Neural progenitor cell (in vitro differentiated cells): ENCODE measurements around the gene CRIM1. TPM values are rescaled to one million over a fixed set of nuclear protein-coding genes. Genes with fewer than 3 reads are reported as not detected.

ENCODE experiments used
- DNase-seq: peaks from one replicate; pipeline ENCODE4 v3.0.0-alpha.2; 2016; ENCODE audit warnings: low spot score
- H2AFZ ChIP-seq: fragments of 200-600 bp; sonication (generic); replicated peaks from 2 replicates; pipeline ENCODE4 v1.6.1; 2016; ENCODE audit warnings: antibody characterized with exemption
- H3F3A ChIP-seq: fragments of 200-600 bp; sonication (generic); 2 replicates; pipeline ENCODE4 v1.6.1; 2016; ENCODE audit warnings: antibody characterized with exemption, low read depth
- H3K27ac ChIP-seq: fragments of 200-600 bp; sonication (generic); 2 replicates; pipeline ENCODE4 v1.5.1; 2016; ENCODE audit warnings: mild to moderate bottlenecking
- H3K27me3 ChIP-seq: fragments of 200-600 bp; sonication (generic); 2 replicates; pipeline ENCODE4 v1.6.1; 2016; ENCODE audit warnings: mild to moderate bottlenecking, moderate library complexity
- H3K36me3 ChIP-seq: fragments of 200-600 bp; sonication (generic); 2 replicates; pipeline ENCODE4 v1.5.1; 2016
- H3K4me1 ChIP-seq: fragments of 200-600 bp; sonication (generic); 2 replicates; pipeline ENCODE4 v1.6.1; 2016; ENCODE audit warnings: mixed run types
- H3K4me2 ChIP-seq: fragments of 200-600 bp; sonication (generic); 2 replicates; pipeline ENCODE4 v1.6.1; 2016
- H3K4me3 ChIP-seq: fragments of 200-600 bp; sonication (generic); 2 replicates; pipeline ENCODE4 v1.5.1; 2016
- H3K79me2 ChIP-seq: fragments of 200-600 bp; sonication (generic); 2 replicates; pipeline ENCODE4 v1.6.1; 2016; ENCODE audit warnings: low read depth
- H3K9ac ChIP-seq: fragments of 200-600 bp; sonication (generic); 2 replicates; pipeline ENCODE4 v1.6.1; 2016
- H3K9me3 ChIP-seq: fragments of 200-600 bp; sonication (generic); 2 replicates; pipeline ENCODE4 v1.5.1; 2016; ENCODE audit warnings: low read depth
- H4K20me1 ChIP-seq: fragments of 200-600 bp; sonication (generic); 2 replicates; pipeline ENCODE4 v1.6.1; 2016; ENCODE audit warnings: low read depth
- H3K27ac Mint-ChIP-seq: 3 replicates; pipeline ENCODE4 v1.8.0; 2021; ENCODE audit warnings: mixed read lengths
- H3K27me3 Mint-ChIP-seq: 2 replicates; pipeline ENCODE4 v1.8.0; 2022; ENCODE audit warnings: low read depth, mild to moderate bottlenecking, inconsistent platforms, moderate library complexity, mixed read lengths; ENCODE audit not compliant: insufficient read depth
- H3K36me3 Mint-ChIP-seq: 3 replicates; pipeline ENCODE4 v1.8.0; 2021; ENCODE audit warnings: mixed read lengths
- H3K4me1 Mint-ChIP-seq: 3 replicates; pipeline ENCODE4 v1.8.0; 2021; ENCODE audit warnings: mixed read lengths
- H3K4me3 Mint-ChIP-seq: 3 replicates; pipeline ENCODE4 v1.8.0; 2021; ENCODE audit warnings: mild to moderate bottlenecking, moderate library complexity, mixed read lengths
- H3K9me3 Mint-ChIP-seq: 3 replicates; pipeline ENCODE4 v1.8.0; 2020; ENCODE audit warnings: mixed read lengths
- EZH2 ChIP-seq: fragments of 200-600 bp; sonication (generic); IDR thresholded peaks from 2 replicates; pipeline ENCODE4 v1.6.1; 2017; ENCODE audit warnings: antibody characterized with exemption, mild to moderate bottlenecking, moderate library complexity
- EZH2phosphoT487 ChIP-seq: fragments of 200-600 bp; sonication (generic); IDR thresholded peaks from 2 replicates; pipeline ENCODE4 v1.6.1; 2017; ENCODE audit warnings: antibody characterized with exemption
- total RNA-seq: library from RNA; depleted of rRNA; stranded (reverse); fragments of >200 nt; gene quantifications from 2 replicates; pipeline ENCODE4 v1.2.3, GENCODE V29; 2015; ENCODE audit warnings: low replicate concordance
- TF ChIP-seq, protein P1 (sequence below): fragments of 200-600 bp; sonication (generic); IDR thresholded peaks from 2 replicates; pipeline ENCODE4 v1.5.1; 2017; ENCODE audit warnings: antibody characterized with exemption, mild to moderate bottlenecking

CRIM1 gene
- total RNA-seq, 1 donor from 2014 or later: 4.9 TPM

DNA sequence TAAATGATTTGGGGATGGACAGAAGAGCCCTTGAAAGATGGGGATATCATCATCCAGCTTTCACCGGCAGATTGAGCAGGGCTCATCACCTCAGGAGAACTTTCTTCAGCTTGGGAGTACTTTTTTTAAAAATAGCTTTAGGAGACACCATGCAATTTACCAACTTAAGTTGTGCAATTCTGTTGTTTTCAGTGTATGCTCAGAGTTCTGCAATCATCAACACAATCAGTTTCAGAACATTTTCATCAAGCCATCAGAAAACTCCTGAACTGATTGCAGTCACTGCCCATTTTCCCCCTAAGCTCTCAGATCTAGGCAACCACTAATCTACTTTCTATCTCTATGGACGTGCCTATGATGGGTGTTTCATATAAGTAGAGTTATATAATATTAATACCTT lies 117.7 kb downstream of the CRIM1 start:
- no peak overlapping the region for H3K27ac Mint-ChIP-seq
- Histone ChIP-seq H4K20me1 (no peaks in the 10 kb centered on the region), H3K27me3 (no peaks in the 10 kb centered on the region), H3K36me3 (peaks cover 3% of the 10 kb centered on the region), H3K79me2 (no peaks in the 10 kb centered on the region), H3F3A (no peaks in the 10 kb centered on the region), H3K4me1 (no peaks in the 10 kb centered on the region), H3K4me2 (no peak overlapping the region), H2AFZ (no peak overlapping the region), H3K9ac (no peak overlapping the region), H3K4me3 (no peak overlapping the region), H3K27ac (no peak overlapping the region), H3K9me3 (no peaks in the 10 kb centered on the region)
- no peak for TF ChIP-seq EZH2phosphoT487
- TF ChIP-seq EZH2: no peak
- TF ChIP-seq, protein P1, sequence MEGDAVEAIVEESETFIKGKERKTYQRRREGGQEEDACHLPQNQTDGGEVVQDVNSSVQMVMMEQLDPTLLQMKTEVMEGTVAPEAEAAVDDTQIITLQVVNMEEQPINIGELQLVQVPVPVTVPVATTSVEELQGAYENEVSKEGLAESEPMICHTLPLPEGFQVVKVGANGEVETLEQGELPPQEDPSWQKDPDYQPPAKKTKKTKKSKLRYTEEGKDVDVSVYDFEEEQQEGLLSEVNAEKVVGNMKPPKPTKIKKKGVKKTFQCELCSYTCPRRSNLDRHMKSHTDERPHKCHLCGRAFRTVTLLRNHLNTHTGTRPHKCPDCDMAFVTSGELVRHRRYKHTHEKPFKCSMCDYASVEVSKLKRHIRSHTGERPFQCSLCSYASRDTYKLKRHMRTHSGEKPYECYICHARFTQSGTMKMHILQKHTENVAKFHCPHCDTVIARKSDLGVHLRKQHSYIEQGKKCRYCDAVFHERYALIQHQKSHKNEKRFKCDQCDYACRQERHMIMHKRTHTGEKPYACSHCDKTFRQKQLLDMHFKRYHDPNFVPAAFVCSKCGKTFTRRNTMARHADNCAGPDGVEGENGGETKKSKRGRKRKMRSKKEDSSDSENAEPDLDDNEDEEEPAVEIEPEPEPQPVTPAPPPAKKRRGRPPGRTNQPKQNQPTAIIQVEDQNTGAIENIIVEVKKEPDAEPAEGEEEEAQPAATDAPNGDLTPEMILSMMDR: no peak
- H3K9me3 Mint-ChIP-seq: peaks cover 25% of the 10 kb centered on the region
- H3K36me3 Mint-ChIP-seq: peaks cover 70% of the 10 kb centered on the region
- DNase-seq: no peak
- H3K27me3 Mint-ChIP-seq: no peaks in the 10 kb centered on the region
- H3K4me1 Mint-ChIP-seq: no peaks in the 10 kb centered on the region
- no peak overlapping the region for H3K4me3 Mint-ChIP-seq

DNA sequence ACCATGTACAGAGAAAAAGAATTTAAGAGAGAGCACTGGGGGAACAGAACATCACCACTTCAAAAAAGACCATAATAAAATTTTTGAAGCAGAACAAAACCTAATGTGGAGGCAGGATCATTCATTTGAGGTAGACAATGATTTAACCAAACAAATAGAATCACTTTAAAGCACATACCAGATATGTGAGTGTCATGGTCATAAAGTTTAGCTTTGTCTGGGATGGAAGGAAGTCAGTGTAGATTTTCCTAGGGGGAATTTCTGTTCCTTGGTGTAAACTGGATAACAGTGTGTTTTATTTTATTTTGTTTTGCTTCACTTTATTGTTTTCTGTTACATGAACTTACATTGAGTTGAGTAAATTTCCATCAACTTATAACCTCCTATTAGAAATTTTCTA lies 120.8 kb downstream of the CRIM1 start:
- H3K4me3 ChIP-seq: no peak overlapping the region
- H3K27ac ChIP-seq: no peak overlapping the region
- H3K79me2 ChIP-seq: no peaks in the 10 kb centered on the region
- TF ChIP-seq EZH2 (no peak), EZH2phosphoT487 (no peak)
- TF ChIP-seq, protein P1: no peak
- no peak overlapping the region for H3K9ac ChIP-seq
- H3F3A ChIP-seq: no peaks in the 10 kb centered on the region
- no peak overlapping the region for H2AFZ ChIP-seq
- H3K9me3 ChIP-seq: no peaks in the 10 kb centered on the region
- H3K27me3 ChIP-seq: no peaks in the 10 kb centered on the region
- no peak overlapping the region for H3K27ac Mint-ChIP-seq
- H3K27me3 Mint-ChIP-seq: no peaks in the 10 kb centered on the region
- peaks cover 3% of the 10 kb centered on the region for H3K36me3 ChIP-seq
- H3K9me3 Mint-ChIP-seq: peaks cover 25% of the 10 kb centered on the region
- no peak overlapping the region for H3K4me2 ChIP-seq
- DNase-seq: no peak
- peaks cover 69% of the 10 kb centered on the region for H3K36me3 Mint-ChIP-seq
- H3K4me1 Mint-ChIP-seq: no peaks in the 10 kb centered on the region
- no peaks in the 10 kb centered on the region for H4K20me1 ChIP-seq
- H3K4me1 ChIP-seq: no peaks in the 10 kb centered on the region
- H3K4me3 Mint-ChIP-seq: no peak overlapping the region

DNA sequence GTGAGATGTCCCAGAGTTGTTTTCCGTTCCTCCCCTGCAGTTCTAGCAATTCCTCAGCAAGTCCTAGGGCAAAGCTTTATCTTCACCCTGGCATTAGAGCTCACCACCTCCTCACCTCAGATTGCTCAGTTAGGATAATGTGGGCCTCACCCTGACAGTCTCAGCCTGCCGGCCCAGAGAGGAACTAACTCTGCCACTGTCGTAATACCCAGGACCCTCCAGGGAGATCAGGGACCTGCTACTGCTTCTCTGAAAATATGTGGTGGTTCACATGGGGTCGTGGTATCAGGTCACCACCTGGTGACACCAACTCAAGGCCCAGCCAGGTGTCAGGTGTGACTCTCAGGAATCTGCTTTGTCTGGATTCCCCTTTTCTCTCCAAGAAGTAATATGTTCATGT lies 121.7 kb downstream of the CRIM1 start:
- Histone ChIP-seq H3K9ac (no peak overlapping the region), H3K36me3 (peaks cover 3% of the 10 kb centered on the region), H3K4me3 (no peak overlapping the region), H3K4me1 (no peaks in the 10 kb centered on the region), H3K27ac (no peak overlapping the region), H3K79me2 (no peaks in the 10 kb centered on the region), H4K20me1 (no peaks in the 10 kb centered on the region), H3F3A (no peaks in the 10 kb centered on the region), H2AFZ (no peak overlapping the region), H3K4me2 (no peak overlapping the region), H3K9me3 (no peaks in the 10 kb centered on the region), H3K27me3 (no peaks in the 10 kb centered on the region)
- H3K27me3 Mint-ChIP-seq: no peaks in the 10 kb centered on the region
- peaks cover 24% of the 10 kb centered on the region for H3K9me3 Mint-ChIP-seq
- peaks cover 75% of the 10 kb centered on the region for H3K36me3 Mint-ChIP-seq
- no peak for DNase-seq
- no peaks in the 10 kb centered on the region for H3K4me1 Mint-ChIP-seq
- no peak overlapping the region for H3K27ac Mint-ChIP-seq
- TF ChIP-seq EZH2phosphoT487 (no peak), EZH2 (no peak)
- TF ChIP-seq, protein P1: no peak
- no peak overlapping the region for H3K4me3 Mint-ChIP-seq

DNA sequence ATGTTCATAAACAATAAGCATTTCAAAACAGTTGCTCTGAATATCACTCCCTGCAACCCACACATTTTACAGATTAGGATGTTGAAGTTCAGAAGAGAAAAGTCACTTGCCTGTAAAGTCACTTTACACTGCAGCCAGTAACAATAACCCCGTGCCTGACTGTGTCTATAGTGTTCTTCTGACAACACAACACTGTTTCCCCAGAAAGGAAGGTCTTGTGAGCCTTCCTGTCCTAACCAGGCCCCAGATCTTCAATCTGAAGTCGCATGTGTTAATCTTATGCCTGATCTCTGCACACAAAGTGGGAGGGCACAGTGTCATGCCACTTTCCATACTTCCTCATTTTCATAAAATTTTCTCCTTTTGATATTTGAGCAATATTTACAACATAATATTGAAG lies 122.2 kb downstream of the CRIM1 start:
- H3K27me3 Mint-ChIP-seq: no peaks in the 10 kb centered on the region
- Histone ChIP-seq H3K4me3 (no peak overlapping the region), H3K27ac (no peak overlapping the region), H3K4me1 (no peaks in the 10 kb centered on the region), H2AFZ (no peak overlapping the region), H3F3A (no peaks in the 10 kb centered on the region), H3K27me3 (no peaks in the 10 kb centered on the region), H3K9me3 (no peaks in the 10 kb centered on the region), H3K79me2 (no peaks in the 10 kb centered on the region), H3K4me2 (no peak overlapping the region), H3K36me3 (peaks cover 3% of the 10 kb centered on the region), H3K9ac (no peak overlapping the region), H4K20me1 (no peaks in the 10 kb centered on the region)
- H3K9me3 Mint-ChIP-seq: peaks cover 22% of the 10 kb centered on the region
- peaks cover 70% of the 10 kb centered on the region for H3K36me3 Mint-ChIP-seq
- no peaks in the 10 kb centered on the region for H3K4me1 Mint-ChIP-seq
- DNase-seq: no peak
- TF ChIP-seq EZH2phosphoT487 (no peak), EZH2 (no peak)
- TF ChIP-seq, protein P1: no peak
- H3K27ac Mint-ChIP-seq: no peak overlapping the region
- no peak overlapping the region for H3K4me3 Mint-ChIP-seq
